ENCODE data around the gene EFCAB5. TPM values are rescaled to one million over a fixed set of nuclear protein-coding genes. Genes with fewer than 3 reads are reported as not detected.
A peak's percentile ranks its signal among the peaks of the same experiment; 100 is the strongest.
"Not testable (repeated sequence)": the region's sequence is repeated elsewhere in the genome, so short reads cannot be mapped to it uniquely, and the experiment has no call there.

Gene EFCAB5
- total RNA-seq, 2 experiments from 2014 or later = 0.46 to 1.1 TPM

DNA sequence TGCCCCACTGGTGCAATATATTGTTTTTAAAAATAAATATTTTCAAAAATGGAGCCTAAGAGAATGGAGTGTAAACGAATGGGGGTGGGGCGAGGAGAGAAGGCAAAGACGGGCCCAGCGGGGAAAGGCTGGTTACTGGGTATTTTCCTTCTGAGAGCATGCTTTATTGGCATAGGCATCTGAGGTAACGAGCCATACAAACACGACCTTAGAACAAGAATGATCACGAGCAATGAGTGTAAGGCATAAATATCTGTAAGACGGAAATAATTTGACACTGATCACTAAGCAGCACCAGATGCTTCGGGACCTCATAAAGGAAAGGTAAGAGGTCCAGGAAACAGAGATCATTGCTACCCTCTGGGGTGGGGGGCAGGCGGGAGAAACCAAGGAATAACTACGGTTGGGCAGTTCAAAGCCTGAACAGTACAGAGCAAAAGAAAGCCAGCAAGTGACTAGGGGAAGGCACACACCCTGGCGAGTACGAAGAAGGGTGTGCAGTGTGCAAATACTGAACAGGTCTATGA lies 12.4 kb upstream of the EFCAB5 start:
- Mint-ChIP-seq H3K4me1 (peaks cover 20% of the 10 kb centered on the region), H3K36me3 (peaks cover 2% of the 10 kb centered on the region), H3K9me3 (no peaks in the 10 kb centered on the region), H3K27ac (no peak overlapping the region), H3K27me3 (no peaks in the 10 kb centered on the region), H3K4me3 (no peak overlapping the region)
- peak; percentile 24 for DNase-seq

DNA sequence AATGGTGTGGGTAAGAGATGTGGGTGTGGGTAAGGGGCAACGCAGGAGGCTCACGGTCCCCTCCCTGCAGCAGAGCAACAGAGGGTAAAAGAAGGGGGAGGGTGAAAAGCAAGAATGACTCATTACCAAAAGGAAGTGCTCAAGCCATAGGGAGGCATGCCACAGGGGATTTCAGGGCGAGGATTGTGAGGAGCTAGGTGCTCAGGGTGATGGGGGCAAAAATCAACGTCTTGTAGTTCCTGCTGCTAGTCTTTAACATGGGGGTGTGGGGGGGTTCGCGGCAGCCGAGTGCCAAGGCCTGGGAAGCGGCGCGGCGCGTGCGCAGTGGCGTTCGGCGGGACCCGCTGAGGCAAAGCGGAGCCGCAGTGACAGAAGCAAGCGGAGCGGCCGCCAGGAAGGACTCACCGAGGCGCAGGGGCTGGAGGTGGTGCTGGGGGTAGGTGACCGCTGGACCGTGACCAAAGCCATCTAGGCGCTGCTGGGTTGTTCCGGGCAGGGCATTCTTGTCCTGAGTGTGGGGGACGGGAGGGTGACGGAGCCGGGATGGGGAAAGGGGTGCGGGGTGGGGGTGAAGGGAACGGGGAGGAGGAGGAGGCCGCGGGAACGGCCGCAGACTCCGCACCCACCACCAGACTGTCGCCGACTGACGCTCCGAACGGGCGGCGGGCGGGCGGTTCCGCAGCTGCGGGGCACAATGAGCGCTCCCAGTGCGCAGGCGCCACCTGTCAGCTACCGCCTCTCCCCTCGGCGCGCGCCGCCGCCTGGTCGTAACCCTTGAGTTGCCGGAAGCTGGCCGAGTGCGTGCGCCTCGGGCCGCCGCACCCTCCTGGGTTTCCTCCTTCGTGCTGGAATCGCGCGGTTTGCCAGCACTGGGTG lies 11.7 kb upstream of the EFCAB5 start, which contains the start of gene SSH2:
TSS of gene SSH2 (minus strand) at position 696 of the 876 bp plus-strand sequence. CDS start at position 468, 228 bp downstream.
- Mint-ChIP-seq H3K36me3 (peaks cover 2% of the 10 kb centered on the region), H3K9me3 (no peaks in the 10 kb centered on the region), H3K4me1 (peaks cover 18% of the 10 kb centered on the region), H3K27me3 (no peaks in the 10 kb centered on the region), H3K27ac (no peak within 1 kb of the TSS), H3K4me3 (no peak within 1 kb of the TSS)
- peak; percentile 90 for DNase-seq

DNA sequence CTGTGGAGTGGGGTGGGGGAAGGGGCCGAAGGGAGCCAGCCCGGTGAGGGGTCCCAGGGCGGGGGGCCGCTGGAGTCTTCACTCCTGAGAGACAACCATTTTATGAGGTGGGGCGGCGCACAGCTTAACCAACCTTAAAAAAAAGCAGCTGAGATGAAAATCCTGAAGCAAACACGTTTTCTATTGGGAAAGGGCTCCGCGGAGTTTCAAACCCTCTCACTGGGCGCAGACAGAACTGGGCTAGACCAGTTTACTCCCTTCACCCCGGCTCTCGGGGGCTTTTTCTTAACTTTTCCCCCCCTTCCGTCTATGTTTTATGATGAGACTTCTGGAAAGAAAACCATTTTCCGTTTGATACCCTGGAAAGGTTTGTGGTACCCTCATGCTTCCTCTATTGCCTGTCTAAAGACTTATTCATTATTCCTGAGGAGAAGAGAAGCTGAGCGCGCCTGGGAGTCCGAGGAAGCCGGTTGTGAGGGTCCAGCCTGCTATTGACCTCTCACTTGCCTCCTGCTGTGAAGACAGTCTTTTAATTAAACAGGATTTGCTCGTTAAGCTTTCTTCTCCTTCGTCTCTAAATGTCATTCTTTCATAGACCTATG lies 10.9 kb upstream of the EFCAB5 start:
- no peak overlapping the region for H3K4me3 Mint-ChIP-seq
- H3K27me3 Mint-ChIP-seq = no peaks in the 10 kb centered on the region
- H3K9me3 Mint-ChIP-seq = no peaks in the 10 kb centered on the region
- H3K36me3 Mint-ChIP-seq = peaks cover 2% of the 10 kb centered on the region
- H3K4me1 Mint-ChIP-seq = peaks cover 17% of the 10 kb centered on the region
- no peak for DNase-seq
- H3K27ac Mint-ChIP-seq = no peak overlapping the region

DNA sequence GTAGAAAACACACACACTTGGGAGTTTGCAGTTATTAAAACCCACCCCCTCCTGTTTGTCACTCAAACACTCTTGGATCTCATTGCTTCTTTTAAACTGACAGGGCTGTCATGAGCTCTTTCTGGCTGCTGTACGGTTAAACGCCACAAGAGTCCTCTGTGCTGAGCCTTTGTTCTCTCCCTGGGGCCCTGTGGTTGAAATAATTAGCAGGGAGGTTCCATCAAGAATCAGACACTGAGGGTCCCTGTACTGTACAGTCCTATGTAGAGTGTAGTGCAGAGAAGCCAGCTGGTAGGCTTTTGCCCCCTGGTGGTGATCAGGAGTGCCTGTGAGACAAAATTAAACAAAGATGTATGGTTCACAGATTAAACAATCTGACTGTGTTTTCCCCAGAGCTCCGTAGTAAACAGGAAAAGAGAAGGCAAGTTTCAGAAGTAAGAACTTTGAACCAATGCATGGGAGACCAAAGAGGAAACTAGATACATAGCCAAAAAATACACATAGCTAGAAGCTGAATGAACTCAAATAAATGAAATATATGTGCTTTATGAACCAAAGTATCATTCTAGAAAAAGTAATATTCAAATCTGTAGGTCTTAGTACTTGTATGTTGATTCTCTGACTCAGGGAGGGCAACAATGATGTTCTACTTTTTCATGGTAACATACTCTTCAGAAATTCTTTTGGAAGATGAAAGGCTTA lies 10.1 kb upstream of the EFCAB5 start:
- Mint-ChIP-seq H3K27ac (no peak overlapping the region), H3K9me3 (no peaks in the 10 kb centered on the region), H3K36me3 (peaks cover 2% of the 10 kb centered on the region), H3K4me3 (no peak overlapping the region), H3K4me1 (peaks cover 15% of the 10 kb centered on the region), H3K27me3 (no peaks in the 10 kb centered on the region)
- peak; percentile 67 for DNase-seq

DNA sequence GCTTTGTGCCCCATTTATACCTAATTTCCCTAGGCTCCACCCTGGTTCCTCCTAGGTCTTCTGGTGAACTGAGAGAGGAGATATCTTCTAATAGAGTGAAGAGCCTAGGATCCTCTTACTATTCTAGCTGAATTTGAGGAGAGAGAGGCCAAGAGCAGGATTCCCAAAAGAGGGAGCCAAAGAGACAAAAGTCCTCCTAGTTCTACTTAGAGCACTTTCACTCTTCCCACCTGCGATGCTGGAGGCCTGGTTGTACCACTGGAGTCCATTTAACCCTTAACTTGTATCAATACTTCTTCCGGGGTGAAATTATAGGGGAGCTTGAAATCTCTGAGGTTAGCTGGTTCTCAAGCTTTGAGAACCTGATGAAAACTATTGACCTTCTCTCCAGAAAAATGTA lies 8.1 kb upstream of the EFCAB5 start:
- no peak for DNase-seq
- peaks cover 2% of the 10 kb centered on the region for H3K4me1 Mint-ChIP-seq
- no peaks in the 10 kb centered on the region for H3K9me3 Mint-ChIP-seq
- no peaks in the 10 kb centered on the region for H3K36me3 Mint-ChIP-seq
- H3K27me3 Mint-ChIP-seq = no peaks in the 10 kb centered on the region
- no peak overlapping the region for H3K27ac Mint-ChIP-seq
- H3K4me3 Mint-ChIP-seq = no peak overlapping the region

DNA sequence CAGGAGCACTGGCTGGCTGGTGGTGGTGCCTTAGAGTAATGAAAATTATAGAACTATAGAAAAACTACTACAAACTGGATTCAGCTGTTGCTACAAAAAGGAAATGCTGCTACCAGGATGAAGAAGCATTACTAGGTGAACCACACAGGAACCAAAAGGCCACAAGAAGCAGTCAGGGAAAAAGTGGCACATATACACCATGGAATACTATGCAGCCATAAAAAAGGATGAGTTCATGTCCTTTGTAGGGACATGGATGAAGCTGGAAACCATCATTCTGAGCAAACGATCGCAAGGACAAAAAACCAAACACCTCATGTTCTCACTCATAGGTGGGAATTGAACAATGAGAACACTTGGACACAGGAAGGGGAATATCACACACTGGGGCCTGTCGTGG lies 5.5 kb upstream of the EFCAB5 start:
- H3K27me3 Mint-ChIP-seq, DNase-seq, H3K27ac Mint-ChIP-seq, H3K4me1 Mint-ChIP-seq, H3K9me3 Mint-ChIP-seq, H3K4me3 Mint-ChIP-seq, H3K36me3 Mint-ChIP-seq: not testable (repeated sequence)

DNA sequence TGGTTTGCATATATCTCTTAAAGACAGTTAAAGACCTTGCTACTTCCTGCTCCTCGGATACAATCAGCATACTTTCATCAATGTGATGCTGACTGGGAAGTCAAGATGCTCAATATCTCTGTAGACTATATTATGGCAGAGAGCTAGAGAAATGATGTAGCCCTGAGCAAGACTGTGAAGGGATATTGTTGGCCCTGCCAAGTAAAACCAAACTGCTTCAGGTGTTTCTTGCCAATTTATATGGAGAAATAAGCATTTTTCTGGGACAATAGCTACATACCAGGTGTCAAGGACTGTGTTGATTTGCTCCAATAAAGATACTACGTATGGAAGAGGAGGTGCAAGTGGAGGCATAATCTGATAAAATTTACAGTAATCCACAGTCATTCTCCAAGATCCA lies 4.7 kb upstream of the EFCAB5 start:
- DNase-seq = no peak
- peaks cover 2% of the 10 kb centered on the region for H3K4me1 Mint-ChIP-seq
- no peaks in the 10 kb centered on the region for H3K9me3 Mint-ChIP-seq
- no peak overlapping the region for H3K4me3 Mint-ChIP-seq
- no peak overlapping the region for H3K27ac Mint-ChIP-seq
- H3K27me3 Mint-ChIP-seq = no peaks in the 10 kb centered on the region
- H3K36me3 Mint-ChIP-seq = no peaks in the 10 kb centered on the region

DNA sequence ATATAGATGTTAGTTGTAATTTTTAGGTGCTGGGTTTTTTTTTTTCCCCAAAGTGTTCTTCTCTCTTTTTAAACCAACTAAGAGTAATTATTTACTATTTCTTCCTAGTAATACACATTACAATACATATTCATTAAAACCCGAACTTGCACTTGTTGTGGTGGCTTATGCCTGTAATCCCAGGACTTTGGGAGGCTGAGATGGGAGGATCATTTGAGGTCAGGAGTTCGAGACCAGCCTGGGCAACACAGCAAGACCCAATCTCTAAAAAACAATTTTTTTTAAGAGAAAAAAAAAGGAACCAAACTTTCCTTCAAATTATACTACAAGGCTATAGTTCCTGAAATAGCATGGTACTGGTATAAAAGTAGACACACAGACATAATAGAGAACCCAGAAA lies 3.8 kb downstream of the EFCAB5 start:
- no peaks in the 10 kb centered on the region for H3K36me3 Mint-ChIP-seq
- no peak for DNase-seq
- H3K27ac Mint-ChIP-seq = peak overlapping the region; percentile 15
- no peaks in the 10 kb centered on the region for H3K27me3 Mint-ChIP-seq
- H3K9me3 Mint-ChIP-seq = no peaks in the 10 kb centered on the region
- H3K4me1 Mint-ChIP-seq = peaks cover 6% of the 10 kb centered on the region
- H3K4me3 Mint-ChIP-seq = no peak overlapping the region

DNA sequence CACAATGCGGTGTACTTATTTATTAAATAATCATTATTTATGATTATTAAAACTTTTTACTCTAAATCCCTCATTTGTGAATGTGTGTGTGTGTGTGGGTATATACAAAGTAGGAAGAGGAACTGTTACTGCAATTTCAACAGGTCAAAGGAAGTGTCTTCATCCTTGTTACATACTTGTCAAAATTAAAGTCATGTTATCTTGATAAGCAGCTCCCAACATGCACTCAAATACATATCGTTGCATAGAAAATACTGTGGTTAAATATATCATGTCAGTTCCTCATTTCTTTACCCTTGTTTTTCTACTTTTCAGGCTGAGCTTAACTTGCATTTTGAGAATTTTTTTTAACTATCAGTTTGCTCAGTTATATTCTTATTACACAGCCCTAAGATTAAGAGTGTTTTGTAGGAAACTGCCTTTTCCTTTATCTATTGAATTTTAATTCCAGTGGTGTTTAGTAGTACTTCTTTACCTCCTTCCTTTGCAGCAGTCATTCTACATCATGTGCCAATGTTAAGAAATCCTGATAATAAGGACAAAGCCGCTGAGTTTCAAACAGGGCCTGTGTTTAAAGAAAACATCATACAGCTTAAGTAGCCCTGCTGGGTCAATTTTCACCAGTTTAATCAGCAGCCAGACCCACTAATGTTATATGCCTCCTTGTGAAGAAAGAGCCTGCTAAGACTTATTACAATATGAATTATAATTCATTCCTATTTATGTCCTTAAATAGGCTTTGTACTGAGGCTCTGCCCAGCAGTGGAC lies 7.2 kb downstream of the EFCAB5 start:
- Mint-ChIP-seq H3K4me1 (peaks cover 6% of the 10 kb centered on the region), H3K4me3 (no peak overlapping the region), H3K27ac (no peak overlapping the region), H3K9me3 (peaks cover 5% of the 10 kb centered on the region), H3K36me3 (peaks cover 3% of the 10 kb centered on the region), H3K27me3 (no peaks in the 10 kb centered on the region)
- DNase-seq = no peak

DNA sequence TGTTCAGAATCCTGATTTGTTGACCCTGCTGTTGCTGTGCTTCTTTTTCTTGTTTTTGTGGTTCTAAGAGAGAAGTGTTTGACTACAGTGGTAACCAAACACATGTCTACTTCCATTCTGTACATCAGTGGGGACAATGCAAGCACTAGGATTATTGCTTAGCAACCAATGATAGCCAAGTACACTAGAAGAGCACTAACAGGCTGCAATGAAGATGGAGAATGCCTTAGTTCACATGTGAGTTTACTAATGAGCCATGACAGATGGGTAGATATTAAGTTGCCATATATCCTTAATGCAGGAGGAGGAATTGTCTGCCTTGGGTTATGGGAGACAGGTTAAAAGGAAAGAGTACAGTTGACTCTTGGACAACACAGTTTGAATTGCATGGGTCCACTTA lies 8.3 kb downstream of the EFCAB5 start:
- no peak for DNase-seq
- no peaks in the 10 kb centered on the region for H3K27me3 Mint-ChIP-seq
- peaks cover 6% of the 10 kb centered on the region for H3K36me3 Mint-ChIP-seq
- no peak overlapping the region for H3K4me3 Mint-ChIP-seq
- no peak overlapping the region for H3K27ac Mint-ChIP-seq
- peaks cover 9% of the 10 kb centered on the region for H3K9me3 Mint-ChIP-seq
- H3K4me1 Mint-ChIP-seq = peaks cover 6% of the 10 kb centered on the region

DNA sequence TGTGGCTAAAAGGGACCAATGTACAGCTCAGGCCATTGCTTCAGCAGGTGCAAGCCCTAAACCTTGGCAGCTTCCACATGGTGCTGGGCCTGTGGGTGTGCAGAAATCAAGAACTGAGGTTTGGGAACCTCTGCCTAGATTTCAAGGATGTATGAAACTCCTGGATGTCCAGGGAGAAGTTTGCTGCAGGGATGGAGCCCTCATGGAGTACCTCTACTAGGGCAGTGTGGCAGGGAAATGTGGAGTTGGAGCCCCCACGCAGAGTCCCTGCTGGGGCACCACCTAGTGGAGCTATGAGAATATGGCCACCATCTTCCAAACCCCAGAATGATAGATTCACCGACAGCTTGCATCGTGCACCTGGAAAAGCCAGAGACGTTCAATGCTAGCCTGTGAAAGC lies 13.0 kb downstream of the EFCAB5 start:
- no peaks in the 10 kb centered on the region for H3K27me3 Mint-ChIP-seq
- peaks cover 13% of the 10 kb centered on the region for H3K9me3 Mint-ChIP-seq
- no peak overlapping the region for H3K4me3 Mint-ChIP-seq
- H3K27ac Mint-ChIP-seq = no peak overlapping the region
- DNase-seq = no peak
- no peaks in the 10 kb centered on the region for H3K4me1 Mint-ChIP-seq
- H3K36me3 Mint-ChIP-seq = peaks cover 6% of the 10 kb centered on the region

DNA sequence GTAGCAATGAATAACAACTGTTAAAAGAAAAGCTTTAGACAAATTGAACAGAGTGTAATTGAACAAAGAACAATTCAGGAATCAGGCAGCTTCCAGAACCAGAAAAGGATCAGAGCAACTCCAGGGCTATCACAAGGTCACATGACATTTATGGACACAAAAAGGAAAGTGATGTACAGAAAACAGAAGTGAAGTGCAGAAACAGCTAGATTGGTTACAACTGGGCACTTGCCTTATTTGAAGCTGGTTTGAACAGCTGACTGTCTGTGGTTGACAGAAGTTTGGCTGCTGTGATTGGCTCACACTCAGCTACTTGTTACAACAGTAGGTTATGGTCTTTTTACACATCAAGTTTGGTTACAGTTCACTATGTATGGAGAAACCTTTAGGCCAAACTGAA lies 14.8 kb downstream of the EFCAB5 start:
- H3K9me3 Mint-ChIP-seq = peaks cover 13% of the 10 kb centered on the region
- no peaks in the 10 kb centered on the region for H3K4me1 Mint-ChIP-seq
- H3K4me3 Mint-ChIP-seq = no peak overlapping the region
- no peak for DNase-seq
- no peaks in the 10 kb centered on the region for H3K27me3 Mint-ChIP-seq
- no peak overlapping the region for H3K27ac Mint-ChIP-seq
- peaks cover 6% of the 10 kb centered on the region for H3K36me3 Mint-ChIP-seq

DNA sequence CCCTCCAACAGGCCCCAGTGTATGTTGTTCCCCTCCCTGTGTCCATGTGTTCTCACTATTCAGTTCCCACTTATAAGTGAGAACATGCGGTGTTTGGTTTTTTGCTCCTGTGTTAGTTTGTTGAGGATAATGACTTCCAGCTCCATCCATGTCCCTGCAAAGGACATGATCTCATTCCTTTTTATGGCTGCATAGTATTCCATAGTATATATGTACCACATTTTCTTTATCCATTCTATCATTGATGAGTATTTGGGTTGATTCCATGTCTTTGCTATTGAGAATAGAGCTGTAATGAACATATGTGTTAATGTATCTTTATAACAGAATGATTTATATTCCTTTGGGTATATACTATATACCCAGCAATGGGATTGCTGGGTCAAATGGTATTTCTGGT lies 16.1 kb downstream of the EFCAB5 start:
- not testable (repeated sequence) for H3K4me3 Mint-ChIP-seq, DNase-seq, H3K27ac Mint-ChIP-seq, H3K27me3 Mint-ChIP-seq, H3K4me1 Mint-ChIP-seq, H3K36me3 Mint-ChIP-seq
- H3K9me3 Mint-ChIP-seq = peaks cover 13% of the 10 kb centered on the region

DNA sequence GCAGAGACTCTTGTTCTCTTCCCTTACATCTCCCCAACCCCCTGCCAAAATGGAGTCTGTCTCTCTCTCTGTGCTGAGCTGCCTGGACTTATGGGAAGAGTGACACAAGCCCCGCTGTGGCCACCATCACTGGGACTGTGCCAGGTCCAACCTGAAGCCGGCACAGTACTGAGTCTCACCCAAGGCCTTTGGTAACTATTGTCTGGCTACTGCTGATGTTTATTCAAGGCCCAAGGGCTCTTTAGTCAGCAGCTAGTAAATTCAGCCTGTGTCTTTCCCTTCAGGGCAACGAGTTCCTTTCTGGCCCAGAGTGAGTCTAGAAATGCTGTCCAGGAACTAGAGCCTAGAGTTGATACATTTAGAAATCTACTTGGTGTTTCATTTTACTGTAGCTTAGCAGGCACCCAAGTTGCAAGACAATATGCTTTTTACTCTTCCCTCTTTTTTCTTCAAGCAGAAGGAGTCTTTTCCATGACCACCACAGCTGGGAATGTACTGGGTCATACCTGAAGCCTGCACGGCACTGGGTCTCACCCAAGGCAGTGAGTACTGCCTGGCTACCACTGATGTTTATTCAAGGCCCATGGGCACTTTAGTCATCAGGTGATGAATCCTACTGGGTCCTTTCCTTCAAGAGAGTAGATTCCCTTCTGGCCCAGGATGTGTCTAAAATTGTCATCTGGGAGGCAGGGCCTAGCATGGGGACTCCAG lies 17.7 kb downstream of the EFCAB5 start:
- Mint-ChIP-seq H3K36me3 (peaks cover 2% of the 10 kb centered on the region), H3K9me3 (peaks cover 7% of the 10 kb centered on the region), H3K27me3 (no peaks in the 10 kb centered on the region), H3K27ac (no peak overlapping the region), H3K4me1 (no peaks in the 10 kb centered on the region), H3K4me3 (no peak overlapping the region)
- no peak for DNase-seq
